H9 (cell line): ENCODE results near the gene PPP2R2B. TPM values are rescaled to one million over a fixed set of nuclear protein-coding genes. Genes with fewer than 3 reads are reported as not detected.

ENCODE experiments used
- DNase-seq: peaks from one replicate; pipeline ENCODE4 v3.0.0-alpha.2; 2017
- H2AFZ ChIP-seq: one replicate; pipeline ENCODE4 v1.6.1; 2013; ENCODE audit warnings: mild to moderate bottlenecking, low read length, control low read depth, moderate library complexity
- H2AK5ac ChIP-seq: 2 replicates; pipeline ENCODE4 v1.6.1; 2013; ENCODE audit warnings: low read length, control low read depth, mixed read lengths; ENCODE audit not compliant: insufficient read length
- H2BK120ac ChIP-seq: one replicate; pipeline ENCODE4 v1.6.1; 2013; ENCODE audit warnings: low read depth, mild to moderate bottlenecking, low read length, control low read depth, inconsistent platforms; ENCODE audit not compliant: poor library complexity, severe bottlenecking
- H2BK12ac ChIP-seq: 2 replicates; pipeline ENCODE4 v1.6.1; 2013; ENCODE audit warnings: low read length, control low read depth, mixed read lengths, low read depth; ENCODE audit not compliant: insufficient read length
- H2BK15ac ChIP-seq: 2 replicates; pipeline ENCODE4 v1.6.1; 2013; ENCODE audit warnings: low read depth, low read length, control low read depth
- H2BK20ac ChIP-seq: one replicate; pipeline ENCODE4 v1.6.1; 2013; ENCODE audit warnings: low read depth, mild to moderate bottlenecking, low read length, control low read depth, inconsistent platforms; ENCODE audit not compliant: poor library complexity, severe bottlenecking
- H2BK5ac ChIP-seq: 2 replicates; pipeline ENCODE4 v1.6.1; 2013; ENCODE audit warnings: low read length, control low read depth, mixed read lengths; ENCODE audit not compliant: insufficient read length
- H3K14ac ChIP-seq: 2 replicates; pipeline ENCODE4 v1.6.1; 2013; ENCODE audit warnings: low read length, control low read depth; ENCODE audit not compliant: insufficient read depth
- H3K18ac ChIP-seq: 2 replicates; pipeline ENCODE4 v1.6.1; 2013; ENCODE audit warnings: low read depth, mild to moderate bottlenecking, mixed read lengths, low read length, control low read depth; ENCODE audit not compliant: insufficient read length
- H3K23ac ChIP-seq: 2 replicates; pipeline ENCODE4 v1.6.1; 2013; ENCODE audit warnings: low read length, control low read depth, mixed read lengths, low read depth; ENCODE audit not compliant: insufficient read length
- H3K23me2 ChIP-seq: 2 replicates; pipeline ENCODE4 v1.6.1; 2013; ENCODE audit warnings: low read depth, mild to moderate bottlenecking, mixed read lengths, low read length, control low read depth; ENCODE audit not compliant: insufficient read length, poor library complexity, severe bottlenecking
- H3K27ac ChIP-seq: 2 replicates; pipeline ENCODE4 v1.5.1; 2013; ENCODE audit warnings: low read length, control low read depth, mixed read lengths, low read depth; ENCODE audit not compliant: insufficient read length
- H3K27me3 ChIP-seq: 2 replicates; pipeline ENCODE4 v1.6.1; 2013; ENCODE audit warnings: low read length, control low read depth, inconsistent platforms; ENCODE audit not compliant: insufficient read depth
- H3K4ac ChIP-seq: 2 replicates; pipeline ENCODE4 v1.6.1; 2013; ENCODE audit warnings: low read depth, mild to moderate bottlenecking, control low read depth, inconsistent platforms, low read length, moderate library complexity
- H3K4me1 ChIP-seq: 2 replicates; pipeline ENCODE4 v1.6.1; 2013; ENCODE audit warnings: low read length, control low read depth, inconsistent platforms; ENCODE audit not compliant: insufficient read depth
- H3K4me2 ChIP-seq: 2 replicates; pipeline ENCODE4 v1.6.1; 2013; ENCODE audit warnings: low read length, control low read depth, mixed read lengths; ENCODE audit not compliant: insufficient read length, insufficient read depth
- H3K56ac ChIP-seq: 2 replicates; pipeline ENCODE4 v1.6.1; 2013; ENCODE audit warnings: low read depth, mild to moderate bottlenecking, mixed read lengths, low read length, control low read depth; ENCODE audit not compliant: insufficient read length
- H3K79me1 ChIP-seq: 2 replicates; pipeline ENCODE4 v1.6.1; 2013; ENCODE audit warnings: low read depth, mild to moderate bottlenecking, moderate library complexity, low read length, control low read depth, inconsistent platforms; ENCODE audit not compliant: insufficient read depth, poor library complexity, severe bottlenecking
- H3K79me2 ChIP-seq: 2 replicates; pipeline ENCODE4 v1.6.1; 2013; ENCODE audit warnings: low read length, control low read depth, inconsistent platforms; ENCODE audit not compliant: insufficient read depth
- H3K9ac ChIP-seq: 2 replicates; pipeline ENCODE4 v1.6.1; 2013; ENCODE audit warnings: low read length, control low read depth, mixed read lengths; ENCODE audit not compliant: insufficient read length; ENCODE audit errors: extremely low read depth
- H3K9me3 ChIP-seq: one replicate; pipeline ENCODE4 v1.6.1; 2013; ENCODE audit warnings: low read depth, low read length, inconsistent platforms; ENCODE audit not compliant: control insufficient read depth
- H3T11ph ChIP-seq: one replicate; pipeline ENCODE4 v1.6.1; 2013; ENCODE audit warnings: mild to moderate bottlenecking, low read length, control low read depth, inconsistent platforms
- H4K20me1 ChIP-seq: one replicate; pipeline ENCODE4 v1.6.1; 2013; ENCODE audit not compliant: control insufficient read depth, insufficient read length, insufficient read depth
- H4K5ac ChIP-seq: 2 replicates; pipeline ENCODE4 v1.6.1; 2013; ENCODE audit warnings: low read depth, mild to moderate bottlenecking, mixed read lengths, low read length, control low read depth; ENCODE audit not compliant: insufficient read length
- H4K8ac ChIP-seq: replicated peaks from 2 replicates; pipeline ENCODE4 v1.6.1; 2013; ENCODE audit warnings: low read length, control low read depth, mixed read lengths, low read depth; ENCODE audit not compliant: insufficient read length
- H4K91ac ChIP-seq: 2 replicates; pipeline ENCODE4 v1.6.1; 2013; ENCODE audit warnings: low read depth, mild to moderate bottlenecking, moderate library complexity, mixed read lengths, low read length, control low read depth; ENCODE audit not compliant: insufficient read length
- H3K27ac Mint-ChIP-seq, 3 experiments: 2 replicates in 2 of 3; 3 replicates in 1 of 3; pipeline ENCODE4 v1.8.0; 2020 to 2021; ENCODE audit warnings: mixed read lengths in 3 of 3, mild to moderate bottlenecking in 1 of 3, moderate library complexity in 1 of 3
- H3K27me3 Mint-ChIP-seq: 2 replicates; pipeline ENCODE4 v1.8.0; 2021; ENCODE audit warnings: low read depth, mild to moderate bottlenecking, moderate library complexity, mixed read lengths
- H3K36me3 Mint-ChIP-seq, 3 experiments: 2 replicates in 2 of 3; 3 replicates in 1 of 3; pipeline ENCODE4 v1.8.0; 2020 to 2021; ENCODE audit warnings: low read depth in 3 of 3, mixed read lengths in 3 of 3; ENCODE audit not compliant: insufficient read depth in 1 of 3
- H3K4me1 Mint-ChIP-seq, 2 experiments: 2 replicates each; pipeline ENCODE4 v1.8.0; 2020; ENCODE audit warnings: mixed read lengths in 2 of 2
- H3K4me3 Mint-ChIP-seq, 2 experiments: 2 replicates in 1 of 2; 3 replicates in 1 of 2; pipeline ENCODE4 v1.8.0; 2020 to 2021; ENCODE audit warnings: mild to moderate bottlenecking in 2 of 2, mixed read lengths in 2 of 2, moderate library complexity in 1 of 2
- H3K9me3 Mint-ChIP-seq, 2 experiments: 2 replicates in 1 of 2; 3 replicates in 1 of 2; pipeline ENCODE4 v1.8.0; 2020; ENCODE audit warnings: mild to moderate bottlenecking in 2 of 2, mixed read lengths in 2 of 2, moderate library complexity in 1 of 2
- WGBS: extraction: QIAGEN DNeasy Blood & Tissue Kit; methylation state at CpG from one replicate; pipeline ENCODE4 v1.1.7; 2013; ENCODE audit warnings: missing lambda C conversion rate, low lambda C conversion rate, mixed read lengths; ENCODE audit not compliant: insufficient read length; ENCODE audit errors: extremely low coverage; 5-methylcytosine and 5-hydroxymethylcytosine counted together
- total RNA-seq: library from RNA; stranded (reverse); gene quantifications from 2 replicates; pipeline ENCODE4 v1.2.1, GENCODE V29; 2021
- TF ChIP-seq, protein P1 (sequence below): fragments of 200-600 bp; sonication (generic); conservative IDR thresholded peaks from 3 replicates; pipeline ENCODE4 v1.8.0; 2021; ENCODE audit warnings: antibody characterized with exemption, mild to moderate bottlenecking

Gene PPP2R2B
- total RNA-seq, 1 experiment from 2014 or later, result 14.3 TPM

DNA sequence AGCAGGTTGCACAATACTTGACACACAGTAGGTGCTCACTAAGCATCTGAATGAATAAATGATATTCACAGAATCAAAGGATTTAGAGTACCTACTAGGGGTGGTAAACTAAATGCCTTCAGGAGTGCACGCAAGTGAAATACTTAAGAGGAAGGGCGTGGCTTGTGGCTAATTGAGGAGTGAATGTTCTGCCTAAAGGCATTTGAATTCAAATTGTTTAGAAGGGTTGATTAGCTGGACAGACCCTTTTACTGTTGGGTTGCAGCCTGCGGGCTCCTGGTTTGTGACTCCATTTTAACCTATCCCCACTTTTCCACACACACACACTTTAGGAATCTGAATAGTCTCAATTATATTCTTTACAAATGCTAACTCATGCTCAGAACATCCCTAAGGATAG is 63.1 kb downstream of the PPP2R2B start:
- no peaks in the 10 kb centered on the region for H3K79me1 ChIP-seq
- no peak overlapping the region for H2BK12ac ChIP-seq
- no peak overlapping the region for H2AFZ ChIP-seq
- no peaks in the 10 kb centered on the region for H3K9me3 ChIP-seq
- no peak overlapping the region for H3K14ac ChIP-seq
- no peak overlapping the region for H3K23ac ChIP-seq
- no peak overlapping the region for H3K18ac ChIP-seq
- H3K4me2 ChIP-seq, result no peak overlapping the region
- no peak overlapping the region for H3K56ac ChIP-seq
- no peaks in the 10 kb centered on the region for H3K79me2 ChIP-seq
- H3K27ac ChIP-seq, result no peak overlapping the region
- no peak overlapping the region for H4K5ac ChIP-seq
- H4K8ac ChIP-seq, result no peak overlapping the region
- peak overlapping the region in 1 of 3 experiments; percentile 36; a peak in 1 of 7 replicates for H3K27ac Mint-ChIP-seq
- H2BK15ac ChIP-seq, result no peak overlapping the region
- H3K27me3 Mint-ChIP-seq, result peaks cover 2% of the 10 kb centered on the region; the same call in 1 of the 2 replicates
- no peaks in the 10 kb centered on the region for H4K20me1 ChIP-seq
- no peaks in the 10 kb centered on the region; a peak in 1 of 5 replicates for H3K9me3 Mint-ChIP-seq
- no CpG with 5 or more reads among the region's 3 CpGs for WGBS
- TF ChIP-seq, protein P1, sequence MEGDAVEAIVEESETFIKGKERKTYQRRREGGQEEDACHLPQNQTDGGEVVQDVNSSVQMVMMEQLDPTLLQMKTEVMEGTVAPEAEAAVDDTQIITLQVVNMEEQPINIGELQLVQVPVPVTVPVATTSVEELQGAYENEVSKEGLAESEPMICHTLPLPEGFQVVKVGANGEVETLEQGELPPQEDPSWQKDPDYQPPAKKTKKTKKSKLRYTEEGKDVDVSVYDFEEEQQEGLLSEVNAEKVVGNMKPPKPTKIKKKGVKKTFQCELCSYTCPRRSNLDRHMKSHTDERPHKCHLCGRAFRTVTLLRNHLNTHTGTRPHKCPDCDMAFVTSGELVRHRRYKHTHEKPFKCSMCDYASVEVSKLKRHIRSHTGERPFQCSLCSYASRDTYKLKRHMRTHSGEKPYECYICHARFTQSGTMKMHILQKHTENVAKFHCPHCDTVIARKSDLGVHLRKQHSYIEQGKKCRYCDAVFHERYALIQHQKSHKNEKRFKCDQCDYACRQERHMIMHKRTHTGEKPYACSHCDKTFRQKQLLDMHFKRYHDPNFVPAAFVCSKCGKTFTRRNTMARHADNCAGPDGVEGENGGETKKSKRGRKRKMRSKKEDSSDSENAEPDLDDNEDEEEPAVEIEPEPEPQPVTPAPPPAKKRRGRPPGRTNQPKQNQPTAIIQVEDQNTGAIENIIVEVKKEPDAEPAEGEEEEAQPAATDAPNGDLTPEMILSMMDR, result no peak
- H3K4me3 Mint-ChIP-seq, result no peak overlapping the region
- H3K4me1 ChIP-seq, result peaks cover 11% of the 10 kb centered on the region
- H3K27me3 ChIP-seq, result no peaks in the 10 kb centered on the region
- no peak overlapping the region for H2BK5ac ChIP-seq
- H2BK20ac ChIP-seq, result no peak overlapping the region
- no peak overlapping the region for H2BK120ac ChIP-seq
- H3K36me3 Mint-ChIP-seq, result peaks cover 3 to 5% (median 3%) of the 10 kb centered on the region in 3 experiments; a peak in 4 of 7 replicates
- no peak overlapping the region for H3T11ph ChIP-seq
- H2AK5ac ChIP-seq, result no peak overlapping the region
- no peak overlapping the region for H4K91ac ChIP-seq
- H3K23me2 ChIP-seq, result no peaks in the 10 kb centered on the region
- H3K4ac ChIP-seq, result no peak overlapping the region
- DNase-seq, result no peak
- no peak overlapping the region for H3K9ac ChIP-seq
- peaks cover 41 to 44% of the 10 kb centered on the region in 2 experiments for H3K4me1 Mint-ChIP-seq
